ENCODE measurements around the gene C11orf86.
"Not testable (repeated sequence)": the region's sequence is repeated elsewhere in the genome, so short reads cannot be mapped to it uniquely, and the experiment has no call there.

Gene C11orf86

DNA sequence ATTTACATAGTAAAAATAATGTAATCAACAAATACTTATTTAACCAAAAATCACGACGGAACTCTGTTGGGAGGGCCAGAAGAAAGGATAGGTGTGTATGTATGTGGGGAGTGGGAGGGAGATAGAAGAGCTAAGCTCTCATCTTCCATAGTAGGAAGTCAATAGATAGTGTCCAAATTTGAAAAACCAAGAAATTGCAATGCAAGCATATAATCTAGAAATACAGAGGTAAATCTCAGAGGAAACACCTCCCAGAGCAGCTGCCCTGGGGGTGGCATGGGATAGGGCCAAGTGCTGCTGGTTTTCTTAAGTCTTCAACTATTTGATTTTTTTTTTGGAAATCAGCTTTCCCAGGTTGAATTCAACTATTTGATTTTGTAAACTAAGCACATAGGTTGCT lies 16.9 kb downstream of the C11orf86 start:
- DNase-seq (ENCODE audit: low read depth), result no peak

DNA sequence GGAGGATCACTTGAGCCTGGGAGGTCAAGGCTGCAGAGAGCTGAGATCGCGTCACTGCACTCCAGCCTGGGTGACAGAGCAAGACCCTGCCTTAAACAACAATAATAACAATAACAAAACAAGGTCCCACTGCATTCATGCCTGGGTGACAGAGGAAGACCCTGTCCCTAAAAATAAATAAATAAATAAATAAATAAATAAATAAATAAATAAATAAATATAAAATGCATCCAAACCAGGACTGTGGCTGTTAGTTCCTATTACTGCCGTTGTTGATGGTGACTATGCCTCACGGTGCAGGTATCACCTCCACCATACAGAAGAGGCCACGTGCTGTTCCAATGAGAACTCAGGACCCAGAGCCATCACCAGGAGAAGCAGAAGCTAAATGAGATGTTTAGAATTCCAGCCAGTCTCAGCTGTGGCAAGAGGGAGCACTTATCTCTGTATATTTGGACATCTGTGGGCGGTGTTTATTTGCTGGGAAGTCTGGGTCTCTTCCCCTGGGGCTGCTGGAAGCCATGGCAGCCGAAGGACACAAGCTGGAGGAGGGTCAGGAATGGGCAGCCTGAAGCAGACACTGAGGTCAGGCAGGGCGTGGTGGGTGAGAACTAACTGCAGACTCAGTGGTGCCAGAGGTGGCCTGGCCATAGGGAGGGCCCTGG lies 21.6 kb downstream of the C11orf86 start:
- peak; percentile 84 for DNase-seq (ENCODE audit: low read depth)

DNA sequence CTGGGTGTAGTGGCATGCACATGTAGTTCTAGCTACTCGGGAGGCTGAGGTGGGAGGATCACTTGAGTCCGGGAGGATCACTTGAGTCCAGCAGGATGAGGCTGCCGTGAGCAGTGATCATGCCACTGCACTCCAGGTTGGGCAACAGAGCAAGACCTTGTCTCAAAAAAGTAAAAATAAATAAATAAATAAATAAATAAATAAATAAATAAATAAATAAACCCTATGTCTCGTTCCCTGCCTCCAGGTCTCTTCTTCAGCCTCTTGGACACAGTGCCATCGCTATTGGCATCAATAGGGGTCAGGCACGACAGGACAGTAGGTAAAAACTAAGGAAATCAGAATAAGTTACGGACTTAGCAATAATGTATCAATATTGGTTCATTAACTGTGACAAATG lies 24.5 kb downstream of the C11orf86 start:
- no peak for DNase-seq (ENCODE audit: low read depth)

DNA sequence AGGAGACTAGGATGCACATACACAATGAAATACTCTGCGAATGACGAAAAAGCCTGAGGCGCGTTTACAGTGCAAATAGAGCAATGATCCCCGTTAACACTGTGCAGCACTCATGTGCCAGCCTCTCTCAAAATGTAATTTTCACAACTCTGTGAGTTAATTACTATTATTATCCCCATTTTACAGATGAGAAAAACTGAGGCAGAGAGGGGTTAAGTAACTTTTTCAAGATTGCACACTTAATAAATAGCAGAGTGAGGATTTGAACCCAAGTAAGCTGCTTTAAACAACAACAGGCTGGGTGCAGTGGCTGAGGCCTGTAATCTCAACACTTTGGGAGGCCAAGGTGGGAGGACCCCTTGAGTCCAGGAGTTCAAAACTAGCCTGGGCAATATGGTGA lies 26.2 kb downstream of the C11orf86 start:
- DNase-seq (ENCODE audit: low read depth), result no peak

DNA sequence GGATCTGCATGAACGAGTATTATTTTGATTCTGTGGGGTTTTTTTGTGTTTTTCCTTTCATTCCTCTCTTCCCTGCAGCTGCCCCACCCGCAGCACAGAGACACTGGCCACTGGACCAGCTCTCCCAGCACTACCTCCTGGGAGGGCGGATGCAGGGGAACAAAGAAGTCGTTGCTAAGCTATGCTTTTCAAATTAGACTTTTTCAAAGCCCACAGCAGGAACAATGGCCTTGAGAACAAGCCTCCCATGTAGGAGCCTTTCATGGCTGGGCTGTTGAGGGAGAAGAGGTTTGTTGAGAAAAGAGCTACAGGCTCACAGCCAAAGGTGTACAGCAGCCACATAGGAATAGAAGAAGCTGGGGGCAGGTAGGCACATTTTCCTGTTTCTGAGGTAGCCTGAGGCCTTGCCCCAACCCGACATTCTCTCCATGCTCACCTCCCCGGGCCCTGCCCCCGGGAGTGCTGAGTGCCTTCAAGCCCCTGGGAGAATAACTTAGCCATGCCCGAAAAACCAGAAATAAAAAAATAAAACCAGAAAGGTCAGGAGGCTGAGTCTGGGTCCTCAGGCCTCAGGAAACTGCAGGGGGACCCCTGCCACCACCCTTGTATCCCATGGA lies 27.3 kb downstream of the C11orf86 start:
- DNase-seq (ENCODE audit: low read depth), result no peak

DNA sequence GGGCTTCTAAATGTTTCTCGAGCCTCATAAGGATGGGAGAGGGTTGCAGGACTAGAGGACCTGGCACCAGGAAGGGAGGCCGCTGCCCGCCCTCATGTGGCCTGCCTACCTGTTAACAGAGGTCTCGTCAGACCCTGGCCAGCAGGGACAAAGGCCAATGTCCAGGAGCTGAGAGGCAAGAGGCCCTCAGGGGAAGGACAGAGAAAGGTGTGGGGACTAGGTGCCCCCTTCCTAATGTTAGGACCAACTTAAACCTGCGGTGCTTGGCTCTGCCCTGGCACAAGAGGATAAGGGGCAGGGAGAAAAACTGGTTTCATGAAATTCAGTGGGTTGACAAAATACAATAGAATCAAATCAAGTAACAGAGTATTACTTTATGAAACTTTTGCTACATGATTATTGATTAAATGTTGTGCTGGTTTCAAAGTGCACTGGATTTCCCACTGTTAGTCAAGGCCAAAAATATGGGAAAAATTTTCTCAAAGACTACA lies 27.9 kb downstream of the C11orf86 start:
- DNase-seq (ENCODE audit: low read depth), result no peak

DNA sequence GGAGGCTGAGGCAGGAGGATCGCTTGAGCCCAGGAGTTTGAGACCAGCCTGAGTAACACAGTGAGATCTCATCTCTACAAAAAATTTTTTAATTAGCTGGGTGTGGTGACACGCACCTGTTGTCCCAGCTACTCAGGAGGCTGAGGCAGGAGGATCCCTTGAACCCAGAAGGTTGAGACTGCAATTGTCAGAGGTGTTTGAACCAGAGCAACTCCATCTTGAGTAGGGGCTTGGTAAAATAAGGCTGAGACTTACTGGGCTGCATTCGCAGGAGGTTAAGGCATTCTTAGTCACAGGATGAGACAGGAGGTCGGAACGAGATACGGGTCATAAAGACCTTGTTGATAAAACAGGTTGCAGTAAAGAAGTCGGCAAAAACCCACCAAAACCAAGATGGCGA lies 30.1 kb downstream of the C11orf86 start:
- DNase-seq (ENCODE audit: low read depth), result not testable (repeated sequence)

DNA sequence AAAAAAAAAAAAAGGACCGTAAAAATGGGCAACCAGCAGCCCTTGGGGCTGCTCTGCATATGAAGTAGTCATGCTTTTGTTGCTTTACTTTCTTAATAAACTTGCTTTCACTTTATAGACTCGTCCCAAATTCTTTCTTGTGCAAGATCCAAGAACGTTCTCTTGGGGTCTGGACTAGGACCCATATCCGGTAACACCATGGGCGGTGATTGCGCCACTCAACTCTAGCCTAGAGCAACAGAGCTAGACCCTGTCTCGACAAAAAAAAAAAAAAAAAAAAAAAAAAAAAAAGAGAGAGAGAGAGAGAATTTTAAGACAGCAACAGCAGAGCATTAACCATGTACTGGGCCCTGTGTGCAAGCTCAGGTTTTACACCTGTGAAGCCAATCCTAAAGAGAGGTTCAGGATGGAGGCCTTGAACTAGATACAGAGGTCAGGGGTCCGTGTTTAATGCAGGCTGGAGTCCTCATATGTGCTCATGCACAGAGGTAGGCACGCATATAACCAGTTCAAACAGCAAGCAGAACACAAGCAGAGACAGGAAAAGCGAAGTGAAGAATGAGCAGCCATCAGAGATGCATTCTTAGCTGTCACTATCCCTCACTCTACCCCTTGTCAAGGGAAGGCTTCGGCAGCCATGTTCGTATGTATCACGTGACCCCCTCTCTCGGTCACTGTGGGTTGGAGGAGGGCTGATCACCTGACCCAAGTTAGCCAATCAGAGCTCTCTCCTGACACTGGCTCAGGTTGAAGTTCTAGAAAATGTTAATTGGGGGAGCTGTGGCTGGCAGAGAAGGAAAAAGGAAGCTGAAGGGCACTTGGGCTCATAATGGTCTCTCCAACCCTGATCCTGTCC lies 31.2 kb downstream of the C11orf86 start:
- peak; percentile 32 for DNase-seq (ENCODE audit: low read depth)

DNA sequence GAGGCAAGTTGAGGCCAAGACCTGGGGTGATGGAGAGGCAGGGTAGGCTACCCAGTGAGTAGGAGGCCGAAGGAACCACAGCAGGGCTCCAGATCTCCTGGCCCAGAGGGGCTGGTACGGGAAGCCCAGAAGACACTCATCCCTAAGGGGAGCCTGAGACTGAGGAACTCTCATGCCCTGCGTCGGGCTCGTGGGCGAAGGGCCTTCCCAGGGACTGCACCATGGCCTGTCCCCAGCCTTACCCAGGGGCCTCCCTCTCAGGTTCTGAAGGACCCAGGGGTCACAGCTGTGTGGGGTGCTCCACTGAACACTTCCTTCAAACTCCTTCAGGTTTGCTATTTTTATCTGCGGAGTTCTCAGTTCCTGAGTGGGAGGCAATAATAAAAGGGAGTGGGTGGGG lies 32.0 kb downstream of the C11orf86 start:
- no peak for DNase-seq (ENCODE audit: low read depth)

DNA sequence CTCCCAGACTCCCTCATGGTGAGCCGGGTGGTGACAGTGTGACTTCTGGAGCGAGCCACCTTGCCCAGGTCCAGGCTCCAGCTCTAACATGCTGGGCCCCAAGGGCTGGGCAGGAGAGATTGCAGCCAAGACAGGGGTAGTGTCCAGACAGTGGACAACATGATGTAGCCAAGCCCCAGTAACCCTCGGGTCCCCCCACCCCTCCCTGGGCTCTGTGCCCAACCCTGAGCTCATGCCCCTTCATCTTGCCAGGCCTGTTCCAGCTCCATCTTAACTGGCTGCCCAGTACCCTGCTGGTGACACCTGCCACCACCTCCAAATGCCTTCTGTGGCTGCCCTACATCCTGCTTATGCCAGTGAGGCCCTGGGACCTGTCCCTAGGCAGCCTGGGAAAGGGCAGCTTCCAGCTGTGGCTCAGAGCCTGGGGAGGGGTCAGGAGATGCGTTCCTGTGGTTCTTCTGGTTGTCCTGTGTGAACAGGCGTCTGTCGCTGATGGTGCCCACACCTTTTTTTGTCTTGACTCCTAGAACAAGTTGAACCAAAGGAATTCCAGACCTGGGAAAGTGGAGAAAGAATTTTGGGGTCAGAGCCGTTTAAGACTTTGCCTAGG lies 35.3 kb downstream of the C11orf86 start:
- no peak for DNase-seq (ENCODE audit: low read depth)

DNA sequence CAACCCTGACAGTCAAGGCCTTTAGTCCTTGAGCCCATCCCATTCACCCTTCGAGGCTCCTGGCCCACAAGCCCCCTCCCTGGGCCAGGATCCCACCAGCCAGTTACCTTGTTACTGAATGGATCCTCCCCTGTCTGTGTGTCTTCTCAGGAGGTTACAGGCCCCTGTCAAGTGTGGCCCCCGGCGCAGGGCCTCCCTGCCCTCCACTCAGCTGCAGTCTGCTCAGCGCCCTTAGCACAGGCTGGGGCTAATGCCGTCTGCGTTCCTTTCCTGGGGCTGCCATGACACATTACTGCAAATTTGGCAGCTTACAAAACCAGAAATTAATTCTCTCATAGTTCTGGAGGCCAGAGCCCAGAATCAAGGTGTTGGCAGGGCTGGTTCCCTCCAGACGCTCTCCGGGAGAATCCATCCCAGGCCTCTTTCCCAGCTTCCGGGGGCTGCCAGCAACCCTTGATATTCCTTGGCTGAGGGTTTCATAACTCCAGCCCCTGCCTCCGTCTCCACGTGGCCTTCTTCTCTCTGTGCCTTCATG lies 38.5 kb downstream of the C11orf86 start:
- DNase-seq (ENCODE audit: low read depth), result no peak

DNA sequence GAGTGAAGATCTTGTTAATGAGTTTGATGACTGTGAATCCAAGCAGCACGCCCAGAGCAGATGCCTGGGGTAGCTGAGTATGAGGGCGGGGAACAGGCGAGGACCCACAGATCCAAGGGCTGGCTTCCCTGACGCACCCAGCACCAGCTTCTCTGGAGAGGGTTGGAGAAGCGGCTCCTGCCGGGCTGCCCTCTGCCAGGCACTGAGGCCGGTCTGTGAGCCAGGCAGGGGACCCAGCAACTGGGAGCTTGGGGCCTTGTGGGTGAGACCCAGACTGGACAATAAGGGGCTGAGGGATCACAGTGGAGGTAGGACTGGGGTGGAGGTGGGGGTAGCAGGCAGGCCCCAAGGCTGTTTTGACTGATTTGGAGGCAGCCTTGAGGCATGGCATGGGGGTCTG lies 39.2 kb downstream of the C11orf86 start:
- no peak for DNase-seq (ENCODE audit: low read depth)

DNA sequence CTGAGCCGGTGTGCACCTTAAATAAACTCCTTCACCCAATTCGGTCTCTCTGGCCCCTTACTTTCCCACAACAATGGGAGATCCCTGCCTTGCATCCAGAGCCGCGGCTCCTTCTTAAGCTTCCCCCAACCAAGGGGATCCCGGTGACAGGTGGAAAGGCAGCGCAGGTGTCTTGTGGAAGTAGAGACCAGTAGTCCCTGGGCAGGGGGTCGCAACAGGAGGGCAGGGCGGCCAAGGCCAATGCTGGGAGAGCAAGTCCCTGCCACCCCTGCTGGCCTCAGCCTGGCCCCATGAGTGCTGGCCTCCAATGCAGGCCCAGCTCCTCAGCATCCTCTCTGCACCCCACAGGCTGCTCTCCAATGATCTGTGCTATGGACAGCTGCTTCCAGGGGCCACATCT lies 39.9 kb downstream of the C11orf86 start:
- DNase-seq (ENCODE audit: low read depth), result no peak

DNA sequence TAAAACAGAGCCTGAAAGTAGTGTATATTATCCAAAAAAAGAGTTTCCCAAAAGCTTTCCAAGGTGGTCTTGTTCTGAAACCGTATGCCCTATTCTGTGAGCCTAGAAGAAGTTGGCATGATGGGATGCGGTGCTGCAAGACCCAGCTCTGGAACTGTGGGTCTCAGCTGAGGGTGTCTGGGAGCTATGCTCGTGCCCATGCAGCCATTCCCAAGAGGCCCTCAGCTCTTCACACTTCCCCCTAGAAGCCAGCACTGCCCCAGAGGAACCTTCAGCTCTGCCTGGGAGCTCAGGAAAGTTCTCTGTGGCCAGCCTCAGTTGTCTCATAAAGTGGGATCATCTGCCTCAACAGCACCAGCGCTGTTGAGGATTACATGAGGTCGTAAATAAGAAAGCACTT lies 41.4 kb downstream of the C11orf86 start:
- no peak for DNase-seq (ENCODE audit: low read depth)

DNA sequence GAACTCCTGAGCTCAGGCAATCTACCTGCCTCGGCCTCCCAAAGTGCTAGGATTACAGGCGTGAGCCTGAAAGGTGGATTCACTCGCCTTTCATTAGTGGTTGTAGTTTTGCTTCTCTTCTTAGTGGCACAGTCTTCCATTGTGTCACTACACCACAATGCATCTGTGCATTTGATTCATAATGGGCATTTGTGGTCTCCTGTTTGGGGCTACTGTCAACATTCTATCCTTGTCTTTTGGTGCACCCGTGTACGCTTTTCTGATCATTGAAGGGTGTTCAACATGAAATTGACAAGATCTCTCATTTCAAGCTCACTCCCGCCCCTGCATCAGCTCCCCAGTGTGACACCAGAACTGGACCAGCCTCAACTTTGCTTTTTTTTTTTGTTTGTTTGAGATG lies 45.8 kb downstream of the C11orf86 start:
- no peak for DNase-seq (ENCODE audit: low read depth)

DNA sequence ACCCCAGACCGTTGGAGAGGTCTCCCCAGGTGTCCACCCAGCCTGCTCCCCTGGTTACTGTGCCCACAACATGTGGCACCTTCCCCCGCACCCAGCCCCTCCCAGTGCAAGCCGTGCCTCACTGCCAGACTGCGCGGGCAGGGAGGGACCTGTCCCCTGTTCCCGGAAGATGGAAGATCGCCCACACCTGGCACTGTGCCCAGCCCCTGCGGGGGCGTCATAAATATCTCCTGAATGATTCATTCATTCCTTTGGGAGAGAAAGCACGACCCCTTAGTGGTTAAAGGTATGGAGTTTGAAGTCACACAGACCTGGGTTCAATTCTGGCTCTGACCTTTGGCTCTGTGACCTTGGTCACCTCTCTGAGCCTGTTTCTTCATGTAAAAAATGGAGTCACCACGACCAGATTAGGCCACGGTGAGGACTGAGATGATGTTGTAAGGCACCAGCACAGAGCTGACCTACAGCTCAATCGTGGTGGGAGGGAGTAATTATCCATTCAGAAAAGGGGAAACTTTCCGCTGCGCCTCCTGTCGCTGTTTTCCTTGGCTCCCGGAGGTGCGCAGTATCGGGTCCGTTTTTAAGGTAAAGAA lies 47.3 kb downstream of the C11orf86 start:
- DNase-seq (ENCODE audit: low read depth), result peak; percentile 56

DNA sequence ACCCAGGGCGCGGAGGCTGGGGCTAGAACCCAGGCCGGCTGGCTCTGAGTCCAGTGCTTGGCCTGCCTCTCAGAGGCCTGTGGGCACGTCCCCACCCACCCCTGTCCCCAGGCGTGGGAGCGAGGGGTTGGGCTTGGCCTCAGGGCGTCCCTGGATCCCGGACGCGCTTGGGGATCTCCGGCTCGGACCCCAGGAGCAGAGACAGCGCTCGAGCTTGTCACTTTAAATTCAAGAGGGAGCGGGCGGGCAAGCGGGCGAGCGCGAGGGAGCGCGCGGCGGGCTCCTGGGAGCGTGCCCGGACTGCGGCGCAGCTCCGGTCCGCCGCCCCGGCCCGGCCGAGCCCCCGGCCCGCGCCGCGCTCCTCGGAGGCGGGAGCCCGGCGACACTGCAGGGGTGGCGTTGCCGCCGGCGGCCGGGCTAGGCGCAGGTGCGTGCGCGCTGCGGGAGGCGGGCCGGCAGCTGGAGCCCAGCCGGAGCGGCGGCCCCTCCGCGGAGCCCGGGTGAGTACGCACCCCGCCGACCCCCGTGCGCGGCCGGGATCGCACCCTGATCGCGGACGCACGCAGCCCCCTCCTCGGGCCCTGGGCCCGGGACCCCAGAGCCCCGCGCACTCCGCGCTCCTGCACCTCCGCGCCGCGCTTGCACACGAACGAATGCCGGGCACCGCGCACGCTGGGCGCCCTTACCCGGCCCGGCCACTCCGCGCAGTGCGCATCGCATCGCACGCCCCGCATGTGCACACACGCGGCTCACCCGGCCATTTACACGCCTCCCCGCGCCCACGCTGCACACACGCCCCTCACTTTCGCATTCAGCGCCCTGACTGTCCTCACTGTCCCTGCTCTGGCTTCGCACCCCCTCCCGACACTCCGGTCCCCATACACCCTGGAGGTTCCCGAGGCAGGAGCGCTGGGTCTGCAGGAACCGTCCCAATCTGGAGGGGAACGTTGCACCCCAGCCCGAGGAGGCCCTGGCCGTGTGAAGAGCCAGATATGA lies 48.2 kb downstream of the C11orf86 start, which contains the start of gene SYT12:
Gene SYT12, plus strand, starts transcription at position 174 of the 996 bp plus-strand sequence. CDS start 7,011 bp downstream, outside the sequence.
- DNase-seq (ENCODE audit: low read depth), result no peak

DNA sequence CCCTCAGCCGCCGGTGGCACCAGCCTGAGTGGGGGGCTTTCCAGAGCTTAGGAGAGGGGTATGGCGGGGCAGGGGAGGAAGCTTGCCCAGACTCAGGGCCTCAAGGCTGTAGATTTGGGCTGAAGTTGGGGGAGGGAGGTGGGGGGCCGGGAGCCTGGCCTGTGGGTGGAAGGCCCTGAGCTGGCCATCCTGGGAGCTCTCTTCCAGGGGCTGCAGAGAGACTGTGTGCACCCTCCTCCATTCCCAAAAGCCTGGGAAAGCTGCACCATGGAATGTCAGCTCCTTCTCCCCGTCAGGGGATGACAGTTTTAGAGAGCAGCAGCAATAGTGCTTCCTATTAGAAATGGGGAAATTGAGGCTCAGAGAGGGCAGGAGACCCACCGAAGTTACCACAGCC lies 48.9 kb downstream of the C11orf86 start:
- DNase-seq (ENCODE audit: low read depth), result no peak

DNA sequence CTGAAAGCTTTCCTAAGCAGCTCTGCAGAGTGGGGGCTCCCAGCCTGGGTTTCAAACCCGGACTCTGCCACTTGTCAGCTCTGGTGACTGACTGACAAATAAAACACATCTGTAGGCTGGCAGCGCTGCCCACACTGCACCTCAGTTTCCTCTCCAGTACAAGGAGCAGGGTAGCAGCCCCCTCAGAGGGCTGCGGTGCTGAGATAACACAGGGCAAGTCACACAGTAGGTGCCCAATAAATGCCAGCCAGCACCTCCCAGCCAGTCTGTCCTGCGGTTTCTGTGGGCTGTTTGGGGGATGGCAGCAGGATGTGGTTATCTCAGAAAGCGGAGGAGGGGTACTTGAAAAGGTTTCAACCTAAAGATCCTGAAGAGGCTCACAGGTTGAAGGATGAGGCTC lies 49.3 kb downstream of the C11orf86 start:
- no peak for DNase-seq (ENCODE audit: low read depth)

DNA sequence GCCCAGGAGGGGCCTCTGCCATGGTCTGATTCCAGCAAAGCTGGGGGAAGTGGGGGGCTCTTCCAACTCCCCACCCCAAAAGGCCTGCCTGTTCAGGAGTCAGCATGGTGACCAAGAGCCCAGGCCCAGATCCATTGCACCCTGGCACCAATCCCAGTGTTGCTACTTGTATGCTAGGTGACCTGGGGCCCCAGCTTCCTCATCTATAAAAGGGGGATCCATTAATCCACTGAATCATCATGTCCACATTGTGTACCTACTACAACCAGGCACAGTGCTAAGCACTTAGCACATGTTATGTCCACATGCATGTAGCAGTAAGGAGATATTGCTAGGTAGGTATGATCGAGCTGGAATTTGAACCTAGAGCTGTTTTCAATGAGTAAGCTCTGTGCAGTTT lies 49.9 kb downstream of the C11orf86 start:
- DNase-seq (ENCODE audit: low read depth), result no peak

DNA sequence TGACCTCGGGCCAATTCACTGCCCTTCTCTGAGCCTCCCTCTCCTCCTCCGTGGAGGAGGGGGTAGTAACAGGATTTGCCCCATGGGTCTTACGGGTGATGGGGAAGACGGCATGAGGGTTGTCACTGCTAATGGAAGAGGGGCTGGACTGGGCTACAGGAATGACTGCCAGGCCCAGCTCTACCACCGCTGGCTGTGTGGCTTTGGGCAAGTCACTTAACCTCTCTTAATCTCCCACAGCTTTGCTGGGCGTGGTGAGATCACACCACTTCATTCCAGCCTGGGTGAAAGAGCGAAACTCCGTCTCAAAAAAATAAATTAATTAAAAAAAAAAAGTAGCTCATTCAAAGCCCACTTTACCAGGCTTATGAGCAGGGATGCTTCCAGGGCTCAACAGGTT lies 50.6 kb downstream of the C11orf86 start:
- no peak for DNase-seq (ENCODE audit: low read depth)
